Spinal cord (tissue), 10 donors: ENCODE measurements around the gene ANO4. TPM values are rescaled to one million over a fixed set of nuclear protein-coding genes. Genes with fewer than 3 reads are reported as not detected.

Source experiments
- DNase-seq, 6 donors: peaks; one replicate each; pipeline versions ENCODE4 v3.0.0 to v3.0.0-alpha.2; 2013 to 2015; ENCODE audit warnings: low spot score in 6 of 6, low read depth in 4 of 6
- H3K27ac ChIP-seq: one replicate; pipeline ENCODE4 v1.5.1; 2013; ENCODE audit warnings: low read depth, low read length, control low read depth
- H3K27me3 ChIP-seq: one replicate; pipeline ENCODE4 v1.6.1; 2013; ENCODE audit warnings: low read length; ENCODE audit not compliant: control insufficient read depth, insufficient read depth
- H3K36me3 ChIP-seq: one replicate; pipeline ENCODE4 v1.6.1; 2013; ENCODE audit warnings: low read length; ENCODE audit not compliant: control insufficient read depth, insufficient read depth
- H3K4me1 ChIP-seq: one replicate; pipeline ENCODE4 v1.6.1; 2013; ENCODE audit warnings: low read length; ENCODE audit not compliant: control insufficient read depth, insufficient read depth
- H3K4me3 ChIP-seq: one replicate; pipeline ENCODE4 v1.5.1; 2013; ENCODE audit warnings: low read depth, low read length, control low read depth
- H3K9me3 ChIP-seq: one replicate; pipeline ENCODE4 v1.6.1; 2013; ENCODE audit warnings: low read length; ENCODE audit not compliant: control insufficient read depth, insufficient read depth
- WGBS: methylation state at CpG from one replicate; pipeline ENCODE4 v1.1.5; 2013; ENCODE audit warnings: missing lambda C conversion rate; ENCODE audit not compliant: insufficient coverage; 5-methylcytosine and 5-hydroxymethylcytosine counted together
- long read RNA-seq, 4 donors: transcript quantifications; one replicate each; lab custom pipeline, GENCODE V29; 2026
- polyA plus RNA-seq, 2 donors: library from polyadenylated mRNA; unstranded; fragments of 120-200 nt; gene quantifications; one replicate each; pipeline ENCODE4 v1.2.1, GENCODE V29; 2013; ENCODE audit not compliant: insufficient read length in 2 of 2
- total RNA-seq, 2 donors: library from RNA; depleted of rRNA in 1 of 2; stranded (reverse); fragments of 120-200 nt in 1 of 2; fragments of >200 nt in 1 of 2; gene quantifications; one replicate each; pipeline versions ENCODE4 v1.2.3 to v1.2.4, GENCODE V29; 2013 to 2014
- donor health status: healthy.

The ANO4 gene
- total RNA-seq (10 to 100 TPM; 14.5 to 47.1 TPM), polyA plus RNA-seq (10 to 100 TPM; 20.5 to 25.0 TPM)
- long read RNA-seq, donor 1, partial matches to known transcripts = 0 of 1 reads
- long read RNA-seq, donor 1, other reads (novel, unspliced or antisense) = 0 of 1 reads
- long read RNA-seq, donor 2 = 0 reads
- long read RNA-seq, donor 3 = 0 reads
- long read RNA-seq, donor 4 = 0 reads

- 0% methylated on average over 8 of the region's 18 CpGs for WGBS
Measured at GRCh38 chr12:100794441-100795173, at the start of gene ANO4. Gene ANO4, plus strand, starts transcription at chr12:100794776. Its CDS starts 107,010 bp downstream, at chr12:100901786.

GRCh38 chr12:100745378-100746071, 49.1 kb upstream of the ANO4 start:
- Histone ChIP-seq H3K9me3 (no peaks in the 10 kb centered on the region), H3K27me3 (no peaks in the 10 kb centered on the region), H3K4me3 (no peak overlapping the region), H3K27ac (no peak overlapping the region), H3K36me3 (no peaks in the 10 kb centered on the region), H3K4me1 (no peaks in the 10 kb centered on the region)
- no peak for DNase-seq
- WGBS = 83% methylated on average over 1 of the region's 3 CpGs

More at GRCh38 chr12:100794441-100795173, at the start of gene ANO4:
- no peaks in the 10 kb centered on the region for H3K27me3 ChIP-seq
- peak within 1 kb of the TSS; percentile 49 for H3K27ac ChIP-seq
- DNase-seq = peak in 4 of 6 donors; percentile 30 to 88 (median 63)
- no peaks in the 10 kb centered on the region for H3K9me3 ChIP-seq
- peaks cover 4% of the 10 kb centered on the region for H3K4me1 ChIP-seq
- H3K4me3 ChIP-seq = peak within 1 kb of the TSS; percentile 45
- H3K36me3 ChIP-seq = no peaks in the 10 kb centered on the region

- Histone ChIP-seq H3K9me3 (no peaks in the 10 kb centered on the region), H3K4me1 (no peaks in the 10 kb centered on the region), H3K36me3 (no peaks in the 10 kb centered on the region), H3K27me3 (no peaks in the 10 kb centered on the region), H3K4me3 (no peak overlapping the region), H3K27ac (no peak overlapping the region)
- DNase-seq = no peak
- 67% methylated on average over 2 of the region's 2 CpGs for WGBS
Measured at GRCh38 chr12:100752841-100753240, 41.7 kb upstream of the ANO4 start.

GRCh38 chr12:100753837-100754236, 40.7 kb upstream of the ANO4 start:
- no peaks in the 10 kb centered on the region for H3K27me3 ChIP-seq
- H3K4me3 ChIP-seq = no peak overlapping the region
- 89% methylated on average over 2 of the region's 2 CpGs for WGBS
- DNase-seq = no peak
- no peaks in the 10 kb centered on the region for H3K4me1 ChIP-seq
- no peak overlapping the region for H3K27ac ChIP-seq
- no peaks in the 10 kb centered on the region for H3K9me3 ChIP-seq
- no peaks in the 10 kb centered on the region for H3K36me3 ChIP-seq

GRCh38 chr12:100755186-100755585, 39.4 kb upstream of the ANO4 start:
- H3K9me3 ChIP-seq = no peaks in the 10 kb centered on the region
- H3K4me3 ChIP-seq = no peak overlapping the region
- WGBS = no CpG with 5 or more reads among the region's 1 CpG
- DNase-seq = no peak
- H3K4me1 ChIP-seq = no peaks in the 10 kb centered on the region
- no peaks in the 10 kb centered on the region for H3K36me3 ChIP-seq
- no peak overlapping the region for H3K27ac ChIP-seq
- H3K27me3 ChIP-seq = no peaks in the 10 kb centered on the region

- Histone ChIP-seq H3K4me1 (no peaks in the 10 kb centered on the region), H3K27me3 (no peaks in the 10 kb centered on the region), H3K9me3 (no peaks in the 10 kb centered on the region), H3K4me3 (no peak overlapping the region), H3K27ac (no peak overlapping the region), H3K36me3 (no peaks in the 10 kb centered on the region)
- no peak for DNase-seq
- WGBS = 100% methylated on average over 2 of the region's 2 CpGs
Measured at GRCh38 chr12:100758083-100758482, 36.5 kb upstream of the ANO4 start.

- Histone ChIP-seq H3K27ac (no peak overlapping the region), H3K4me1 (no peaks in the 10 kb centered on the region), H3K4me3 (no peak overlapping the region), H3K36me3 (no peaks in the 10 kb centered on the region), H3K9me3 (no peaks in the 10 kb centered on the region), H3K27me3 (no peaks in the 10 kb centered on the region)
- no peak for DNase-seq
Measured at GRCh38 chr12:100767371-100767770, 27.2 kb upstream of the ANO4 start.

- Histone ChIP-seq H3K27me3 (no peaks in the 10 kb centered on the region), H3K4me1 (no peaks in the 10 kb centered on the region), H3K27ac (no peak overlapping the region), H3K9me3 (no peaks in the 10 kb centered on the region), H3K4me3 (no peak overlapping the region), H3K36me3 (no peaks in the 10 kb centered on the region)
- WGBS = 94% methylated on average over 2 of the region's 2 CpGs
- DNase-seq = no peak
Measured at GRCh38 chr12:100767950-100768349, 26.6 kb upstream of the ANO4 start.

GRCh38 chr12:100778967-100779590, 15.5 kb upstream of the ANO4 start:
- no peaks in the 10 kb centered on the region for H3K36me3 ChIP-seq
- H3K4me3 ChIP-seq = no peak overlapping the region
- H3K27ac ChIP-seq = no peak overlapping the region
- no CpG with 5 or more reads among the region's 1 CpG for WGBS
- no peaks in the 10 kb centered on the region for H3K27me3 ChIP-seq
- H3K9me3 ChIP-seq = no peaks in the 10 kb centered on the region
- DNase-seq = no peak
- H3K4me1 ChIP-seq = no peaks in the 10 kb centered on the region
